ENCODE data around the gene FKBP8. TPM values are rescaled to one million over a fixed set of nuclear protein-coding genes. Genes with fewer than 3 reads are reported as not detected.

FKBP8 gene
- polyA plus RNA-seq, 4 donors, result 143 to 225 (median 150) TPM

- DNase-seq (ENCODE audit: low read depth in 4 of 4, low spot score in 3 of 4), result peak in 1 of 4 donors; percentile 61
Measured at GRCh38 chr19:18503971-18504885, 39.1 kb downstream of the FKBP8 start.

- DNase-seq (ENCODE audit: low read depth in 4 of 4, low spot score in 3 of 4), result no peak
Measured at GRCh38 chr19:18503337-18503970, 39.9 kb downstream of the FKBP8 start.

- DNase-seq (ENCODE audit: low read depth in 4 of 4, low spot score in 3 of 4), result no peak
Measured at GRCh38 chr19:18502638-18503294, 40.6 kb downstream of the FKBP8 start.

- no peak for DNase-seq (ENCODE audit: low read depth in 4 of 4, low spot score in 3 of 4)
Measured at GRCh38 chr19:18502246-18502637, 41.1 kb downstream of the FKBP8 start.

GRCh38 chr19:18501832-18502231, 41.5 kb downstream of the FKBP8 start:
- DNase-seq (ENCODE audit: low read depth in 4 of 4, low spot score in 3 of 4), result no peak

GRCh38 chr19:18501351-18501750, 42.0 kb downstream of the FKBP8 start:
- no peak for DNase-seq (ENCODE audit: low read depth in 4 of 4, low spot score in 3 of 4)

GRCh38 chr19:18500799-18501198, 42.6 kb downstream of the FKBP8 start:
- no peak for DNase-seq (ENCODE audit: low read depth in 4 of 4, low spot score in 3 of 4)

GRCh38 chr19:18500376-18500775, 43.0 kb downstream of the FKBP8 start:
- DNase-seq (ENCODE audit: low read depth in 4 of 4, low spot score in 3 of 4), result no peak

- no peak for DNase-seq (ENCODE audit: low read depth in 4 of 4, low spot score in 3 of 4)
Measured at GRCh38 chr19:18499055-18499775, 44.2 kb downstream of the FKBP8 start.

- no peak for DNase-seq (ENCODE audit: low read depth in 4 of 4, low spot score in 3 of 4)
Measured at GRCh38 chr19:18496980-18497256, 46.5 kb downstream of the FKBP8 start.

GRCh38 chr19:18496167-18496979, 47.0 kb downstream of the FKBP8 start:
- DNase-seq (ENCODE audit: low read depth in 4 of 4, low spot score in 3 of 4), result no peak

GRCh38 chr19:18495204-18495911, 48.0 kb downstream of the FKBP8 start:
- no peak for DNase-seq (ENCODE audit: low read depth in 4 of 4, low spot score in 3 of 4)

GRCh38 chr19:18494267-18494607, 49.1 kb downstream of the FKBP8 start:
- no peak for DNase-seq (ENCODE audit: low read depth in 4 of 4, low spot score in 3 of 4)

GRCh38 chr19:18493440-18494266, 49.7 kb downstream of the FKBP8 start:
- DNase-seq (ENCODE audit: low read depth in 4 of 4, low spot score in 3 of 4), result no peak

GRCh38 chr19:18491995-18492953, 51.1 kb downstream of the FKBP8 start:
- no peak for DNase-seq (ENCODE audit: low read depth in 4 of 4, low spot score in 3 of 4)

GRCh38 chr19:18490728-18491127, 52.6 kb downstream of the FKBP8 start:
- DNase-seq (ENCODE audit: low read depth in 4 of 4, low spot score in 3 of 4), result no peak

- DNase-seq (ENCODE audit: low read depth in 4 of 4, low spot score in 3 of 4), result no peak
Measured at GRCh38 chr19:18489627-18490184, 53.7 kb downstream of the FKBP8 start.
